H1 (cell line): ENCODE results near the gene AMH.
A peak's percentile ranks its signal among the peaks of the same experiment; 100 is the strongest.

Source experiments
- EP300 ChIP-seq, 2 experiments: IDR thresholded peaks; 1 replicate in 1 of 2; 2 replicates in 1 of 2; pipeline ENCODE4 v1.6.1; 2011 to 2012; ENCODE audit warnings: low read depth in 2 of 2, low read length in 2 of 2, mild to moderate bottlenecking in 2 of 2, borderline replicate concordance in 1 of 2, inconsistent platforms in 1 of 2, moderate library complexity in 1 of 2
- JUN ChIP-seq: IDR thresholded peaks from 2 replicates; pipeline ENCODE4 v1.6.1; 2011; ENCODE audit warnings: low read depth, mild to moderate bottlenecking, improper control_type of control experiment, low read length
- YY1 ChIP-seq: IDR thresholded peaks from 2 replicates; pipeline ENCODE4 v1.6.1; 2011; ENCODE audit warnings: low read depth, mild to moderate bottlenecking, low read length

DNA sequence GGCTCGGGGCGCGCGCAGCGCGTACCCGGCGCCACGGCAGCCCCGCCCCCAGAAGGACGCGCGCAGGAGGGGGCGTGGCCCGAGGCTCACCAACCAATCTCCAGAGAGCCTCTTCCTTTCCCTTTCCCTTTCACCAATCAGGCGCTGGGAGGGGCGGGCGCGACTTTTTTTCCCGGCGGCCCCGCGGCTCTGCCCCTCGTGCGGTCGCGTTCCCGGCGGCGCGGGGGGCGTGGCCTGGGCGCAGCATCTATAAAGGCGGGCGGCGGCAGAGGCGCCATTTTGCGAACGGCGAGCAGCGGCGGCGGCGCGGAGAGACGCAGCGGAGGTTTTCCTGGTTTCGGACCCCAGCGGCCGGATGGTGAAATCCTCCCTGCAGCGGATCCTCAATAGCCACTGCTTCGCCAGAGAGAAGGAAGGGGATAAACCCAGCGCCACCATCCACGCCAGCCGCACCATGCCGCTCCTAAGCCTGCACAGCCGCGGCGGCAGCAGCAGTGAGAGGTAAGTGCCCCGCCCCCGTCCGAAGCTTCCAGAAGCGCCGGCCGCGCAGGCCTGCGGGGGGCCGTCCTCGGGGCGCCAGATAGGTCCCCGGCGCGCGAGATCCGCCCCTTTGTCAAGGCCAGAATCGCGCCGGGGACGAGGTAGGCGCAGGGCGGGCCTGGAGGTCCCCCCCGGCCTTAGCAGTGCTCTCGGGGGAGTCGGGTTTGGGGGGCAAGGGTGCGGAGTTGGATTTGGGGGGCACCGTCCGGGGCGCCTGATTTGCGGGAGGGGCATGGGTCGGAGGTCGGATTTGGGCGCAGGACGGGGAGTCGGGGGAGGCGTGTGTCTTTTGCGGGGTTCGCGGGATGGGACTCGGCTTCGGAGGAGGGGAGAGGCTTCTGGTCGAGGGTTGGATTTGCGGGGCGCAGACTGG, 20.4 kb downstream of the AMH start:
- TF ChIP-seq YY1: peak; percentile 98
- no peak for TF ChIP-seq EP300 (IDR thresholded peaks at IDR 0.05; ENCODE audit: borderline replicate concordance in 1 of 2, low read depth in 2 of 2, low read length in 2 of 2)
- TF ChIP-seq JUN: no peak
